Neutrophil (primary cell): ENCODE measurements around the gene USP8.
"Not testable (repeated sequence)": the region's sequence is repeated elsewhere in the genome, so short reads cannot be mapped to it uniquely, and the experiment has no call there.

ENCODE experiments used
- H3K27ac ChIP-seq: fragments of 200-600 bp; sonication (generic); 2 replicates; pipeline ENCODE4 v1.5.1; 2016; ENCODE audit warnings: mild to moderate bottlenecking, moderate library complexity
- H3K27me3 ChIP-seq: fragments of 200-600 bp; sonication (generic); 2 replicates; pipeline ENCODE4 v1.6.0; 2016; ENCODE audit warnings: mild to moderate bottlenecking
- H3K36me3 ChIP-seq: fragments of 200-600 bp; sonication (generic); 2 replicates; pipeline ENCODE4 v1.5.1; 2017
- H3K4me1 ChIP-seq, 2 experiments: fragments of 200-600 bp in 1 of 2; sonication (generic) in 1 of 2; 1 replicate in 1 of 2; 2 replicates in 1 of 2; pipeline versions ENCODE4 v1.5.1 to v1.6.1; 2013 to 2016; ENCODE audit warnings: low read depth in 1 of 2, low read length in 1 of 2, mild to moderate bottlenecking in 1 of 2, moderate library complexity in 1 of 2; ENCODE audit not compliant: control insufficient read depth in 1 of 2, insufficient read depth in 1 of 2
- H3K4me3 ChIP-seq, 2 experiments: fragments of 200-600 bp in 1 of 2; sonication (generic) in 1 of 2; 1 replicate in 1 of 2; 2 replicates in 1 of 2; pipeline ENCODE4 v1.5.1; 2013 to 2016; ENCODE audit warnings: low read depth in 1 of 2, low read length in 1 of 2, mild to moderate bottlenecking in 1 of 2, moderate library complexity in 1 of 2
- H3K9me3 ChIP-seq: fragments of 200-600 bp; sonication (generic); 2 replicates; pipeline ENCODE4 v1.5.1; 2016
- CTCF ChIP-seq: fragments of 200-600 bp; sonication (generic); IDR thresholded peaks from 2 replicates; pipeline ENCODE4 v1.5.1; 2016; ENCODE audit warnings: antibody characterized with exemption

The USP8 gene

GRCh38 chr15:50501815-50502214, 77.6 kb downstream of the USP8 start:
- Histone ChIP-seq H3K36me3 (peaks cover 66% of the 10 kb centered on the region), H3K27ac (no peak overlapping the region), H3K4me3 (no peak overlapping the region), H3K27me3 (no peaks in the 10 kb centered on the region), H3K9me3 (no peaks in the 10 kb centered on the region), H3K4me1 (peaks cover 0 to 6% of the 10 kb centered on the region in 2 experiments)
- no peak for TF ChIP-seq CTCF

- no peak for TF ChIP-seq CTCF
Observed at GRCh38 chr15:50503144-50503543, 78.9 kb downstream of the USP8 start.

GRCh38 chr15:50505656-50506055, 81.5 kb downstream of the USP8 start:
- not testable (repeated sequence) for H3K27ac ChIP-seq, H3K4me1 ChIP-seq, H3K27me3 ChIP-seq, H3K9me3 ChIP-seq, H3K4me3 ChIP-seq
- peaks cover 28% of the 10 kb centered on the region for H3K36me3 ChIP-seq

More at GRCh38 chr15:50503144-50503543, 78.9 kb downstream of the USP8 start:
- H3K27ac ChIP-seq: no peak overlapping the region
- no peaks in the 10 kb centered on the region for H3K9me3 ChIP-seq
- H3K4me3 ChIP-seq: no peak overlapping the region
- H3K27me3 ChIP-seq: no peaks in the 10 kb centered on the region
- peaks cover 0 to 6% of the 10 kb centered on the region in 2 experiments for H3K4me1 ChIP-seq
- peaks cover 53% of the 10 kb centered on the region for H3K36me3 ChIP-seq

GRCh38 chr15:50506121-50506520, 81.9 kb downstream of the USP8 start:
- peaks cover 0 to 6% of the 10 kb centered on the region in 2 experiments for H3K4me1 ChIP-seq
- H3K4me3 ChIP-seq: no peak overlapping the region
- H3K27me3 ChIP-seq: no peaks in the 10 kb centered on the region
- no peak overlapping the region for H3K27ac ChIP-seq
- TF ChIP-seq CTCF: no peak
- peaks cover 23% of the 10 kb centered on the region for H3K36me3 ChIP-seq
- no peaks in the 10 kb centered on the region for H3K9me3 ChIP-seq

- no peak overlapping the region for H3K4me3 ChIP-seq
- no peaks in the 10 kb centered on the region for H3K4me1 ChIP-seq
- H3K36me3 ChIP-seq: no peaks in the 10 kb centered on the region
- no peaks in the 10 kb centered on the region for H3K27me3 ChIP-seq
- H3K9me3 ChIP-seq: no peaks in the 10 kb centered on the region
- TF ChIP-seq CTCF: no peak
- no peak overlapping the region for H3K27ac ChIP-seq
Observed at GRCh38 chr15:50513001-50513400, 88.8 kb downstream of the USP8 start.

GRCh38 chr15:50519740-50520425, 95.7 kb downstream of the USP8 start:
- no peaks in the 10 kb centered on the region for H3K4me1 ChIP-seq
- no peaks in the 10 kb centered on the region for H3K9me3 ChIP-seq
- H3K4me3 ChIP-seq: no peak overlapping the region
- no peak for TF ChIP-seq CTCF
- no peaks in the 10 kb centered on the region for H3K36me3 ChIP-seq
- H3K27ac ChIP-seq: no peak overlapping the region
- no peaks in the 10 kb centered on the region for H3K27me3 ChIP-seq
